NB4 (cell line): Measurements from ENCODE around the gene ARHGAP26.

Source experiments
- DNase-seq: peaks from one replicate; pipeline ENCODE4 v3.0.0; 2010; ENCODE audit warnings: low read depth
- H3K4me3 ChIP-seq: one replicate; pipeline ENCODE4 v1.5.1; 2011; ENCODE audit warnings: mild to moderate bottlenecking, low read depth, low read length, moderate library complexity
- MAX ChIP-seq: IDR thresholded peaks from 2 replicates; pipeline ENCODE4 v1.6.1; 2011; ENCODE audit warnings: low read depth, low read length
- MYC ChIP-seq: IDR thresholded peaks from 2 replicates; pipeline ENCODE4 v1.6.1; 2011; ENCODE audit warnings: low read depth, low read length
- POLR2A ChIP-seq: IDR thresholded peaks from 2 replicates; pipeline ENCODE4 v1.6.1; 2011; ENCODE audit warnings: mild to moderate bottlenecking; ENCODE audit not compliant: insufficient read length; ENCODE audit errors: extremely low read depth
- TF ChIP-seq, protein P1 (sequence below): IDR thresholded peaks from one replicate; pipeline ENCODE4 v1.5.1; 2012; ENCODE audit warnings: low read depth, low read length

The ARHGAP26 gene

DNA sequence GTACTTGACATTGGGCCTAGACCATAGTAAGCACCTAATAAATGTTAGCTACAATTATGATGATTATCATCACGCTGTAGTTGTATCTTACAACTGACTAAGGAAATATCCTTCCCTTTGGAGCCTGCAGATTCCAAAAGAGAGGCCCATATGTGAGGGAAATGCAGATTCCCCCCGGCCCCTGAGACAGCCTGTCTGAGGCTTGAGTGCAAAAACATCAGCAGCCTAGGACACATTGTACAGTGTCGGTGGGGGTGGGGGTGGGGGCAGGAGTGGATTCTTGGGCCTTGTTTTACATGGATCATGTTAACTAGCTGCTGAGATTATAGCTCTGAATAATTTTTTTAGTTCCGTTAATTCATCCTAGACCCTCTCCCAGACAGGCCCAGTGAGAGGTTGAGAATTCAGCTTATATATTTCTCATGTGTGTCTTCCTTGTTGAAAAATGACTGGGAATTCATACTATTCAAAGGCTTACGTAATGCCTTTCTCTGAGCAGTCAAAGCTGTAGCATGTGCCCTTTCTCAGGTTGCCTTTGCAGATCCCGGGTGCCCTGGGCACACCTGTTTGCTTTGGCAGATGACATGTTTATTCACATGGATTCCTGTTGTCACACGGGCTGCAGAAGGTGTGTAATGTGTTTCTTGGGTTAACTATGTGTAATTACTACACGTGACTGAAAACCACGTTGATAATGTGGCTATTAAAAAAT, 370.5 kb downstream of the ARHGAP26 start:
- TF ChIP-seq MAX (no peak), MYC (no peak), POLR2A (no peak)
- TF ChIP-seq, protein P1, sequence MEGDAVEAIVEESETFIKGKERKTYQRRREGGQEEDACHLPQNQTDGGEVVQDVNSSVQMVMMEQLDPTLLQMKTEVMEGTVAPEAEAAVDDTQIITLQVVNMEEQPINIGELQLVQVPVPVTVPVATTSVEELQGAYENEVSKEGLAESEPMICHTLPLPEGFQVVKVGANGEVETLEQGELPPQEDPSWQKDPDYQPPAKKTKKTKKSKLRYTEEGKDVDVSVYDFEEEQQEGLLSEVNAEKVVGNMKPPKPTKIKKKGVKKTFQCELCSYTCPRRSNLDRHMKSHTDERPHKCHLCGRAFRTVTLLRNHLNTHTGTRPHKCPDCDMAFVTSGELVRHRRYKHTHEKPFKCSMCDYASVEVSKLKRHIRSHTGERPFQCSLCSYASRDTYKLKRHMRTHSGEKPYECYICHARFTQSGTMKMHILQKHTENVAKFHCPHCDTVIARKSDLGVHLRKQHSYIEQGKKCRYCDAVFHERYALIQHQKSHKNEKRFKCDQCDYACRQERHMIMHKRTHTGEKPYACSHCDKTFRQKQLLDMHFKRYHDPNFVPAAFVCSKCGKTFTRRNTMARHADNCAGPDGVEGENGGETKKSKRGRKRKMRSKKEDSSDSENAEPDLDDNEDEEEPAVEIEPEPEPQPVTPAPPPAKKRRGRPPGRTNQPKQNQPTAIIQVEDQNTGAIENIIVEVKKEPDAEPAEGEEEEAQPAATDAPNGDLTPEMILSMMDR: no peak
- DNase-seq: no peak
- H3K4me3 ChIP-seq: no peak overlapping the region

DNA sequence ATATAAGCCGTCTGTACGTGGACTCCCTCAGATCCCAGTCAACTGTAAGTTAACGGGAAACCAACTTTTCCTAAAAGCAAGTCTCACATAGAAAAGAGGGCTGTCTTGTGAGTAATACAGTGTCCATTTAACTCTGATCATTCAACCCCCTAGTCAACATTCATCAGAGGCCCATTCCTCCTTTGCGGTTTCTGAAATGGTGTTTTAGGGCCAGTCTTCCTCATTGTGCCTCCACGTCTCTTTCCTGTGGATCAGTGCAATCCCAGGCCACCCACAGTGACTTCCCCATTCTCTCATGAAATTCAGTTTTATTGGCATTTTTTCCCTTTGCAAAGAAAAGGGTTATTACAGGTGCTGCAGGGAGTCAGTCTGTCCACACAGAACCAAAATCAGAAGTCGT, 371.5 kb downstream of the ARHGAP26 start:
- DNase-seq: peak; percentile 62
- TF ChIP-seq MAX (no peak), POLR2A (no peak), MYC (no peak)
- TF ChIP-seq, protein P1: no peak

GRCh38 chr5:143142596-143143435, 372.6 kb downstream of the ARHGAP26 start:
- H3K4me3 ChIP-seq: no peak overlapping the region
- TF ChIP-seq POLR2A: no peak
- TF ChIP-seq MYC: no peak
- no peak for TF ChIP-seq MAX
- TF ChIP-seq, protein P1: no peak
- peak; percentile 35 for DNase-seq

More for the DNA sequence above, 371.5 kb downstream of the ARHGAP26 start:
- no peak overlapping the region for H3K4me3 ChIP-seq

DNA sequence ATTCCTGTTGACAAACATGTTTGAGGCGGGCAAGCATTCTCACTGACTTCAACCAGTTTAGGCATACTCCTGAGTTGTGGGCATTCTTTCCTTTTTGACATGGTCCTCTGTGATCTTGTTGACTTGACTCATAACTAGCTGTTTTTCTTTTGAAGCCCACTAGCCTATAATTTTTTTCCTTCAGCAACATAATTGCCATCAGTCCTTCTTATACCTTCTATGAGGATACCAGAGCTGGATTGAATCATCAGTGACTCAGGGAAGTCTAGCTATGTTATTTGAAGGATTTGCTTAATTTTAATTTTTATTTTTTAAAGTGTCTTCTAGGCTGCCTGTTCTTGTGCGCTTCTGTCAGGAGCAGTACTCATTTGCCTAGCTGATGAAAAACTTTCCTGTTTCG, 373.8 kb downstream of the ARHGAP26 start:
- no peak for DNase-seq
- TF ChIP-seq, protein P1: no peak
- TF ChIP-seq MYC: no peak
- no peak for TF ChIP-seq MAX
- no peak for TF ChIP-seq POLR2A
- no peak overlapping the region for H3K4me3 ChIP-seq

DNA sequence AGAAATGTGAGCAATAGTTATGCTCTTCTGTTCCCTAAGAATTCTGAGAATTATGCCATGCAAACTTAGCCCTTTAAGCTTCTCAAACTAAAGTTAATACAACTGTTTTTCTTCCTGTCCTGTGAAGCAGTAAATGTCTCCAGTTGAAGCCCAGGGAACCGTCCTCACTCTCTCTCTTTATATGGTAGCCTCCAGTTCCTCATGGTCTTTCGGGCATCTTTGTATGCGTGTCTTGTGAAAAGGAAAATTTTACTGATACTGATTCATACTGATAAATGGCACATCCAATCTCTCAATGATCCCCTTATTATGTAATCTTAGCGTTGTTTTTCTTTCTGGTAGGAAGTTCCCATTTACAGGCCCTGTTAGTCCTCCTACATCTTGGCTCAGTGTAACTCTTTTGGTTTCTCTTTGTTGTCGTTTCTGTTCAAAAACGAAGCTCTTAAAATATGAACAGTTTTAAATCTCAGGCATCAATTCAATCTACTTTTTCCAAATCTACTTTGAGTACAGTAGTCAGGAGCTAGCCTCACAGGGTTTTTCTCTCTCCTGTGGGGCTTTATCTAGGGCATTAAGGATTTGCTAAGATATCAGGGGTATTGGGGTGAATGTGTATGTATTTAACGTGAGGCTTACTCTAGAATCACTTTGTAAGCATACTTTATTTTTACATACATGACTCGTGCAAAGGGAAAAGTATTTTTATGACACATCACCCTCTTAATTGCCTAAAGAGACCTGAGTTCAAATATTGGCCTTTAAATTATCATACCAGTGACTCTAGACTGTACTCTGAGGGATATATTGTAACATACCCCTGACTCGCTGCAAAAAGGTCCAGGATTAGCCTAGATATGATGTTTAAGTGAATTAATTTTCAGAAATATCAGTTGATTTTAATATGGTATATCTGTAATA, 375.3 kb downstream of the ARHGAP26 start:
- no peak for TF ChIP-seq POLR2A
- TF ChIP-seq, protein P1: no peak
- no peak for TF ChIP-seq MYC
- TF ChIP-seq MAX: no peak
- DNase-seq: no peak
- no peak overlapping the region for H3K4me3 ChIP-seq
